Measurements from ENCODE around the gene SLC44A2. TPM values are rescaled to one million over a fixed set of nuclear protein-coding genes. Genes with fewer than 3 reads are reported as not detected.

Gene SLC44A2
- total RNA-seq, 1 donor from 2014 or later, result 129 TPM

DNA sequence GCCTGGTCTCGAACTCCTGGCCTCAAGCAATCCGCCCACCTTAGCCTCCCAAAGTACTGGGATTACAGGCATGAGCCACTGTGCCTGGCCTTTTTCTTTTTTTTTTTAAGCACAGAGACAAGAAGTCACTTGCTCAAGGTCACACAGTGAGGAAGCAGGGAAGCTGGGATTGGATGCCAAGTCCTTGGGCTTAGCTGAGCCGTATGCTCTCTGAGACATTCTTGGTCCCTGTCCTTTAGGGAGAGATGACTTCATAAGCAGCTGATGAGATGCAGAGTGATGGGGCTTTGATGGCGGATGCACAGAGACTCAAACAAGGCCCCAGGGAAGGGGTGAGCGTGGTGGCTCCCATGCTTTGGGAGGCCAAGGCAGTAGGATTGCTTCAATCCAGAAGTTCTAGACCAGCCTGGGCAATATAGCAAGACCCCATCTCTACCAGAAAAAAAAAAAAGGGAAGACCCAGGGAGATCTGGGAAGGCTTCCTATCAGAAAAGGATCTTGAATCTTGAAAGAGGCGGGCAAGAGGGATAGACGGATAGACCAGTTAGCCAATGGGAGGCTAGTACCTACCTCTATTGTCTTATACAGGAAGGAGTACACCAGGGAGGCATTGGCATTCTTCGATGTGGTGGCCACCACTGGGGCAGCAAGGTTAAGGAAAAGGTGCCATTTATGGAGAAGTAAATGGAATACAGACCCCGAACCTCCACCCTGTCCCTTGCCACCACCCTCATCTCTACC lies 42.1 kb upstream of the SLC44A2 start:
- no peak for DNase-seq
- Mint-ChIP-seq H3K4me1 (ENCODE audit: low read depth, unreplicated experiment) (no peaks in the 10 kb centered on the region), H3K36me3 (ENCODE audit: unreplicated experiment) (peaks cover 7% of the 10 kb centered on the region), H3K4me3 (ENCODE audit: unreplicated experiment) (no peak overlapping the region), H3K9me3 (ENCODE audit: unreplicated experiment) (peaks cover 3% of the 10 kb centered on the region), H3K27ac (ENCODE audit: unreplicated experiment) (no peak overlapping the region), H3K27me3 (ENCODE audit: unreplicated experiment) (peaks cover 14% of the 10 kb centered on the region)
- TF ChIP-seq, protein P1, sequence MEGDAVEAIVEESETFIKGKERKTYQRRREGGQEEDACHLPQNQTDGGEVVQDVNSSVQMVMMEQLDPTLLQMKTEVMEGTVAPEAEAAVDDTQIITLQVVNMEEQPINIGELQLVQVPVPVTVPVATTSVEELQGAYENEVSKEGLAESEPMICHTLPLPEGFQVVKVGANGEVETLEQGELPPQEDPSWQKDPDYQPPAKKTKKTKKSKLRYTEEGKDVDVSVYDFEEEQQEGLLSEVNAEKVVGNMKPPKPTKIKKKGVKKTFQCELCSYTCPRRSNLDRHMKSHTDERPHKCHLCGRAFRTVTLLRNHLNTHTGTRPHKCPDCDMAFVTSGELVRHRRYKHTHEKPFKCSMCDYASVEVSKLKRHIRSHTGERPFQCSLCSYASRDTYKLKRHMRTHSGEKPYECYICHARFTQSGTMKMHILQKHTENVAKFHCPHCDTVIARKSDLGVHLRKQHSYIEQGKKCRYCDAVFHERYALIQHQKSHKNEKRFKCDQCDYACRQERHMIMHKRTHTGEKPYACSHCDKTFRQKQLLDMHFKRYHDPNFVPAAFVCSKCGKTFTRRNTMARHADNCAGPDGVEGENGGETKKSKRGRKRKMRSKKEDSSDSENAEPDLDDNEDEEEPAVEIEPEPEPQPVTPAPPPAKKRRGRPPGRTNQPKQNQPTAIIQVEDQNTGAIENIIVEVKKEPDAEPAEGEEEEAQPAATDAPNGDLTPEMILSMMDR (IDR thresholded peaks at IDR 0.05; ENCODE audit: partially characterized antibody, unreplicated experiment), result no peak

DNA sequence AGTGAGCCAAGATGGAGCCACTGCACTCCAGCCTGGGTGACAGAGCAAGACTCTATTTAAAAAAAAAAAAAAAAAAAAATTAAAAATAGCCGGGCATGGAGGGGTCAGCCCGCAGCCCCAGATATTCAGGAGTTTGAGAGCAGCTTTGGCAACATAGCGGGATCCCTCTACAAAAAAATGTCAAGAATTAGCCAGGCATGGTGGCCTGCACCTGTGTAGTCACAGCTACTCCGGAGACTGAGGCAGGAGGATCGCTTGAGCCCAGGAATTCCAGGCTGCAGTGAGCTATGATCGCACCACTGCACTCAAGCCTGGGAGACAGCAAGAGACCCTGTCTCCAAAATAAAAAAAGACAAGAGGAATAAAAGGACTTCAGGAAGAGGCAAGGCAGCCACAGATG lies 39.0 kb upstream of the SLC44A2 start:
- H3K27me3 Mint-ChIP-seq (ENCODE audit: unreplicated experiment), result peaks cover 11% of the 10 kb centered on the region
- no peak overlapping the region for H3K4me3 Mint-ChIP-seq (ENCODE audit: unreplicated experiment)

DNA sequence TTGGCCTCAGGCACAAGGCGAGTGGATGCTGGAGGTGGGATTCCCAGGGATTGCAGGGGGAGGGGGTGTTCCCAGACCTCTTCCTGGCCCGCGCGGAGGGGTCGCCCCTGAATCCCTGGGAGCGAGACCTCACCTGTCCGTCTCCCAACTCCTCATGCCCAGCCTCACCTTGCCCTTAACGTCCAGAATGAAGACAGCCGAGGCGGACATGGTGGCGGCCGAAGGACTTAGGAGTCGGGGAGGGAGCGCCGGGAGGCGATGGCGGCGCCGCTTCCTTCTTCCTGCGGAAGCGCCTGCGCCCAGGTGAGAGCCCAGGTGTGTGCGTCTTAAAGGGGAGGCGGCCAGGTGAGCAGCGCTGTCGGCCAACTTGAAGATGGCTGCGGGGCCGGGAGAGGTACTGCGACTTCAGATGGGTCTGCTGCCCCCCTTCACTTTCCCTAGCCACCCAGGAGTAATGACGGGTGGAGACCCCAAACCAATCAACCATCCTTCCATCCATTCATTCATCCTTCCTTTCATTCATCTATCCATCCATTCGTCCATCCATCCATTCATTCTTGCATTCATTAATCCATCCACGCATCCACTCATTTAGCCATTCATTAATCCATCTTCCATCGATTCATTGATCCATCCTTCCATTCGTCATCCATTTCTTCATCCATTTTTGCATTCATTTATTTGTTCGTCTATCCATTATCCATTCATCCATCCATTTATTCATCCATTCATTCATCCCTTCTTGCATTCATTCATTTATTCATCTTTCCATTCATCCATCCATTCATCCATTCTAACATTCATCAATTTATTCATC lies 38.1 kb upstream of the SLC44A2 start, which contains the start of gene AP1M2:
Gene AP1M2, minus strand, starts transcription at position 291 of the 817 bp plus-strand sequence. Its CDS starts 81 bp downstream, at position 210.
- peaks cover 7% of the 10 kb centered on the region for H3K36me3 Mint-ChIP-seq (ENCODE audit: unreplicated experiment)
- no peaks in the 10 kb centered on the region for H3K4me1 Mint-ChIP-seq (ENCODE audit: low read depth, unreplicated experiment)
- no peak for DNase-seq
- H3K27ac Mint-ChIP-seq (ENCODE audit: unreplicated experiment), result peak within 1 kb of the TSS; percentile 0
- TF ChIP-seq, protein P1 (IDR thresholded peaks at IDR 0.05; ENCODE audit: partially characterized antibody, unreplicated experiment), result no peak
- peaks cover 3% of the 10 kb centered on the region for H3K9me3 Mint-ChIP-seq (ENCODE audit: unreplicated experiment)
- H3K27me3 Mint-ChIP-seq (ENCODE audit: unreplicated experiment), result peaks cover 11% of the 10 kb centered on the region
- H3K4me3 Mint-ChIP-seq (ENCODE audit: unreplicated experiment), result peak within 1 kb of the TSS; percentile 14

More for the DNA sequence above, 39.0 kb upstream of the SLC44A2 start:
- peaks cover 3% of the 10 kb centered on the region for H3K9me3 Mint-ChIP-seq (ENCODE audit: unreplicated experiment)
- TF ChIP-seq, protein P1 (IDR thresholded peaks at IDR 0.05; ENCODE audit: partially characterized antibody, unreplicated experiment), result no peak
- H3K36me3 Mint-ChIP-seq (ENCODE audit: unreplicated experiment), result peaks cover 7% of the 10 kb centered on the region
- H3K4me1 Mint-ChIP-seq (ENCODE audit: low read depth, unreplicated experiment), result no peaks in the 10 kb centered on the region
- no peak overlapping the region for H3K27ac Mint-ChIP-seq (ENCODE audit: unreplicated experiment)
- DNase-seq, result no peak

DNA sequence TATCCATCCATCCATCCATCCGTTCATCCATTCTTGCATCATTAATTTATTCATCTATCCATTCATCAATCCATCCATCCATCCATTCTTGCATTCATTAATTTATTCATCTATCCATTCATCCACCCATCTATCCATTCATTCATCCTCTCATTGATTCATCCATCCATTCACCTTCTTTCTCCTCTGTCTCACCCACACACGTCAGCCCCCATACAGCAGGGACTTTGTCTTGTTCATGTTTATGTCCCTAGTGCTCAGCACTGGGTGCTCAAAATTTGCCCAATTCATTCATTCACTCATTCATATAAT lies 37.6 kb upstream of the SLC44A2 start:
- H3K4me1 Mint-ChIP-seq (ENCODE audit: low read depth, unreplicated experiment), result no peaks in the 10 kb centered on the region
- peaks cover 7% of the 10 kb centered on the region for H3K36me3 Mint-ChIP-seq (ENCODE audit: unreplicated experiment)
- peak overlapping the region; percentile 14 for H3K4me3 Mint-ChIP-seq (ENCODE audit: unreplicated experiment)
- peaks cover 11% of the 10 kb centered on the region for H3K27me3 Mint-ChIP-seq (ENCODE audit: unreplicated experiment)
- no peak for DNase-seq
- H3K9me3 Mint-ChIP-seq (ENCODE audit: unreplicated experiment), result peaks cover 3% of the 10 kb centered on the region
- H3K27ac Mint-ChIP-seq (ENCODE audit: unreplicated experiment), result peak overlapping the region; percentile 0
- TF ChIP-seq, protein P1 (IDR thresholded peaks at IDR 0.05; ENCODE audit: partially characterized antibody, unreplicated experiment), result no peak

DNA sequence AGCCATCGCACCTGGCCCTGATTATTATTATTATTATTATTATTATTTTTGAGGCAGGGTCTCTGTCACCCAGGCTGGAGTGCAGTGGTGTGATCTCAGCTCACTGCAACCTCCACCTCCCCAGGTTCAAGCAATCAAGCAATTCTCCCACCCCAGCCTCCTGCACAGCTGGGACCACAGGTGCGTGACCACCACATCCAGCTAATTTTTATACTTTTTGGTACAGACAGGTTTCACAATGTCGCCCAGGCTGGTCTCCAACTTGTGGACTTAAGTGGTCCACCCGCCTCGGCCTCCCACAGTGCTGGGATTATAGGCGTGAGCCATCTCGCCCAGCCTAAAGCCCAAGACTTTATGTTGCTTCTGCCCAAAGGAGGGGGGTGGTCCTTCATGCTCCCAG lies 32.2 kb upstream of the SLC44A2 start:
- Mint-ChIP-seq H3K9me3 (ENCODE audit: unreplicated experiment) (no peaks in the 10 kb centered on the region), H3K27me3 (ENCODE audit: unreplicated experiment) (peaks cover 2% of the 10 kb centered on the region), H3K4me1 (ENCODE audit: low read depth, unreplicated experiment) (no peaks in the 10 kb centered on the region), H3K27ac (ENCODE audit: unreplicated experiment) (no peak overlapping the region), H3K4me3 (ENCODE audit: unreplicated experiment) (no peak overlapping the region), H3K36me3 (ENCODE audit: unreplicated experiment) (no peaks in the 10 kb centered on the region)
- DNase-seq, result no peak
- TF ChIP-seq, protein P1 (IDR thresholded peaks at IDR 0.05; ENCODE audit: partially characterized antibody, unreplicated experiment), result no peak
